Osteocyte (in vitro differentiated cells): ENCODE measurements around the gene TUFM. TPM values are rescaled to one million over a fixed set of nuclear protein-coding genes. Genes with fewer than 3 reads are reported as not detected.
"Not testable (repeated sequence)": the region's sequence is repeated elsewhere in the genome, so short reads cannot be mapped to it uniquely, and the experiment has no call there.

Source experiments
- DNase-seq: peaks from one replicate; pipeline ENCODE4 v3.0.0; 2021; ENCODE audit warnings: mixed read lengths; ENCODE audit not compliant: unreplicated experiment; ENCODE audit errors: extremely low spot score
- H3K27ac Mint-ChIP-seq: one replicate; pipeline ENCODE4 v1.8.0; 2021; ENCODE audit warnings: mild to moderate bottlenecking, mixed read lengths; ENCODE audit not compliant: unreplicated experiment
- H3K27me3 Mint-ChIP-seq: one replicate; pipeline ENCODE4 v1.8.0; 2021; ENCODE audit warnings: mixed read lengths; ENCODE audit not compliant: unreplicated experiment
- H3K36me3 Mint-ChIP-seq: one replicate; pipeline ENCODE4 v1.8.0; 2021; ENCODE audit warnings: mixed read lengths; ENCODE audit not compliant: unreplicated experiment
- H3K4me1 Mint-ChIP-seq: one replicate; pipeline ENCODE4 v1.8.0; 2021; ENCODE audit warnings: mixed read lengths; ENCODE audit not compliant: unreplicated experiment
- H3K4me3 Mint-ChIP-seq: one replicate; pipeline ENCODE4 v1.8.0; 2021; ENCODE audit warnings: mild to moderate bottlenecking, moderate library complexity, mixed read lengths; ENCODE audit not compliant: unreplicated experiment
- H3K9me3 Mint-ChIP-seq: one replicate; pipeline ENCODE4 v1.8.0; 2021; ENCODE audit warnings: mixed read lengths; ENCODE audit not compliant: unreplicated experiment
- CTCF ChIP-seq: fragments of 200-600 bp; sonication (generic); IDR thresholded peaks from 2 replicates; pipeline ENCODE4 v1.5.0; 2021; ENCODE audit warnings: antibody characterized with exemption, mild to moderate bottlenecking, moderate library complexity
- long read RNA-seq: library from polyadenylated mRNA; unstranded; transcript quantifications from one replicate; pipeline ENCODE4 v2.0.0, GENCODE V29; 2021
- total RNA-seq: library from RNA; stranded (reverse); gene quantifications from 2 replicates; pipeline ENCODE4 v1.2.1, GENCODE V29; 2021

Gene TUFM
- total RNA-seq, result 122 and 132 TPM in 2 replicates
- long read RNA-seq, transcript TUFM-201 (10 exons, 2,071 nt), result major isoform, 487 of 520 reads
- long read RNA-seq, partial matches to known transcripts, result 8 of 520 reads
- long read RNA-seq, other reads (novel, unspliced or antisense), result 25 of 520 reads

DNA sequence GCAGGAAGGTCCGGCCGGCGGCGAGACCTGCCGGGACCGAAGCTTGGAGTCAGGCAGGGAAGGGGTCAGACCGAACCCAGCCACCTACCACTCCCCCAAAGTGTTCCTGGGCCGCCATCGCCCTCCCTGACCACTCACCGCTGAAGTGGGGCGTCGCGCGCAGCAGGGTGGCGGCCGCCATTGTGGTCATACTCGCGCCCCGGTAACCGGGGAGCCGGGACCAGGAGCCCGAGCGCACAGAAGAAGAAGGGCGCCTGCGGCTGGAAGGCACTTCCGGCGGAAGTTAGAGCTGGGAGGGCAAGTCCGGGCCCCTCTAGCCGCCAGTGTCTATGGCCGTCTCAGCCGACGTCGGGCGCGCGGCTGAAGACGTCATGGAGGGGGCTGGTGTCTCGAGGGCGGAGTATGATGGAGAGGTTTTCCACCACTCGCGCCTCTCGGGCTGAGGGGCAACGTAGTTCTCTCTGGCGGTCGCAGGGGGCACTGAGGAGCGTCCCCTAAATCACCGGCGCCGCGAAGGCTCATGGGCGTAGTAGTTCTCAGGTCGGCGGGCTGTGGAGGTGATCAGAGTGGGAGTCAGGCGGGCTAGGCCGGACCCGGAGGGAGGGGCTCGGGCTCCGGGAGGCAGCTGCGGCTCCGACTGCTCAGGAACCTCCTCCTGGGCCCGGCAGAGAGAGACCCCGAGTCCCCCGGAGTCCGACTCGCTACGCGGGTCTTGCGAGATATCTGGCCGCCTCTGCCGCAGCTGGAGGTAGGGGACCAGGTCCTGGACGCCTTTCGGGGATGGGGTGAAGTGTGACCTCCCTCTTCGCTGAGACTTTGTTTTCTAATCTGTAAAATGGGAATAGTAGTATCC lies at the start of gene TUFM:
TSS of gene TUFM (minus strand) at position 269 of the 853 bp plus-strand sequence. CDS start at position 190, 79 bp downstream.
- Mint-ChIP-seq H3K4me3 (peak within 1 kb of the TSS; percentile 95), H3K9me3 (no peaks in the 10 kb centered on the region), H3K36me3 (peaks cover 21% of the 10 kb centered on the region), H3K27ac (peak within 1 kb of the TSS; percentile 96), H3K27me3 (no peaks in the 10 kb centered on the region), H3K4me1 (peaks cover 27% of the 10 kb centered on the region)
- peak; percentile 68 for TF ChIP-seq CTCF
- peak; percentile 99 for DNase-seq

GRCh38 chr16:28895609-28896008 lies 49.5 kb upstream of the TUFM start:
- Mint-ChIP-seq H3K4me3 (no peak overlapping the region), H3K27me3 (no peaks in the 10 kb centered on the region), H3K36me3 (no peaks in the 10 kb centered on the region), H3K4me1 (no peaks in the 10 kb centered on the region), H3K27ac (no peak overlapping the region), H3K9me3 (no peaks in the 10 kb centered on the region)
- no peak for TF ChIP-seq CTCF
- DNase-seq, result no peak

DNA sequence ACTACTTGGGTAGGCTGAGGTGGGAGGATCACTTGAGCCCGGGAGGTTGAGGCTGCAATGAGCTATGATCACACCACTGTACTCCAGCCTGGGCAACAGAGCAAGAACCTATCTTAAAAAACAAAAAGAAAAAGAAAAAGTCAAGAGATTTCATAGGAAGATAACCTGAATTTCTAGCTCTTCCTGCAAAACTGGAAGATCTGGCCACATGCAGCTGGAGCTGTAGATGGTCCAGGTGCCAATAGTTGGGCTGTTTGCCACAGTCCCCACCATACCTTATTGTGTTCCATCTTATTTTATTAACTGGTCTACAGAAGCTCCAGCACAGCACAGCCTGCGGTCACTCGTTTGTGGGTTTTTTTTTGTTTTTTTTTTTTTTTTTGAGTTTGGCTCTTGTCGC lies 47.1 kb upstream of the TUFM start:
- Mint-ChIP-seq H3K36me3 (no peaks in the 10 kb centered on the region), H3K9me3 (no peaks in the 10 kb centered on the region), H3K4me3 (no peak overlapping the region), H3K27me3 (no peaks in the 10 kb centered on the region), H3K4me1 (no peaks in the 10 kb centered on the region), H3K27ac (no peak overlapping the region)
- no peak for DNase-seq
- TF ChIP-seq CTCF, result no peak

DNA sequence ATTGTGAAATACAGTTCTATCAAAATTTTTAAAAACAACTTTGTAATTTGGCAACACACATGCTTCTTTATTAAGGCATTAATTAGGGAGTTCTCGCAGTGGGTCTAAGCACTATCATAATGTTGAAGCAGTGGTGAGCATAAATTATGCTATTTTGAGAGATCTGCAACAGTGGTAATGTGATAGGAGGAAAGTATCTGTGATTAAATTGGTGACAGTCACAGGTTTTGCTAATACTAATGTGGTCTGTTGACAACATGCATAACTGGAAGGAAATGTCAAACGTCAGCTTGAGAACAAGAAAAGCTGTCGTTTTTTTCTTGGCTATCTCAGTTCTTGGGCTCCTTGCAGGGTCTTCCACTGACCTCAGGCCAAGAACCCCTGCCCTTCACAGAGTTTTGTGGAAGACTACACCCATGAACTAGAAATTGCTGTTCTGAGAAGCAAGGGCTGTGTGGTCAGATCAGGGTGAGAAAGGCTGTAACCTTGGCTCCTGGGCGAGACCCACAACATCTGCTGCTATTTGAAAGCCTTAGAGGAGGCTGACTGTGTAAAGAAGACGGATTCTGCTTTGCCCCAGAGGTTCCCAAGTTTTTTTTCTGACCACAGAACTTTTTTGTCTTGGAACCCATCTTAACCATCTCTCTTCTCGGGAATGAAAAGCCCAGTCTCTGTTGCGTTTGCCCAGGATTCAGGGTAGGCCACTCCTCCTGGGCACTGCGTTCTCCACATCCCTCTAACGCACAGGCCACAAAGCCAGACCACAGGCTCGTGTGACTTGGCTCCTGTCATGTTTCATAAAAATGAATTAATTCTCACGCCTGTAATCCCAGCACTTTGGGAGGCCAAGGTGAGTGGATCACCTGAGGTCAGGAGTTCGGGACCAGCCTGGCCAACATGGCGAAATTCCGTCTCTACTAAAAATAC lies 46.1 kb upstream of the TUFM start:
- H3K27ac Mint-ChIP-seq, result no peak overlapping the region
- H3K9me3 Mint-ChIP-seq, result no peaks in the 10 kb centered on the region
- no peak overlapping the region for H3K4me3 Mint-ChIP-seq
- H3K4me1 Mint-ChIP-seq, result no peaks in the 10 kb centered on the region
- H3K27me3 Mint-ChIP-seq, result no peaks in the 10 kb centered on the region
- DNase-seq, result no peak
- TF ChIP-seq CTCF, result no peak
- H3K36me3 Mint-ChIP-seq, result no peaks in the 10 kb centered on the region

DNA sequence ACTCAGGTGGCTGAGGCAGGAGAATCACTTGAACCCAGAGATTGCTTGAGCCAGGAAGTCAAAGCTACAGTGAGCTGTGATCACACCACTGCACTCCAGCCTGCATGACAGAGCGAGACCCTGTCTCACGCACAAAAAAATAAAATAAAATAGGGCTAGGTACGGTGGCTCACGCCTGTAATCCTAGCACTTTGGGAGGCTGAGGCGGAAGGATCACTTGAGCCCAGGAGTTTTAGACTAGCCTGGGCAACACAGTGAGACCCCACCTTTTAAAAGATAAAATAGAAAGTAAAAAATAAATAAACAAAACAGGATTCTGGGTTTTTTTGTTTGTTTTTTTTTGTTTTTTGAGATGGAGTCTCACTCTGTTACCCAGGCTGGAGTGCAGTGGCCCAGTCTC lies 44.2 kb upstream of the TUFM start:
- DNase-seq, H3K36me3 Mint-ChIP-seq, H3K27ac Mint-ChIP-seq, H3K9me3 Mint-ChIP-seq, H3K4me1 Mint-ChIP-seq, H3K4me3 Mint-ChIP-seq, H3K27me3 Mint-ChIP-seq: not testable (repeated sequence)
